Measurements from ENCODE around the gene ITGAD.
A peak's percentile ranks its signal among the peaks of the same experiment; 100 is the strongest.

ITGAD gene

DNA sequence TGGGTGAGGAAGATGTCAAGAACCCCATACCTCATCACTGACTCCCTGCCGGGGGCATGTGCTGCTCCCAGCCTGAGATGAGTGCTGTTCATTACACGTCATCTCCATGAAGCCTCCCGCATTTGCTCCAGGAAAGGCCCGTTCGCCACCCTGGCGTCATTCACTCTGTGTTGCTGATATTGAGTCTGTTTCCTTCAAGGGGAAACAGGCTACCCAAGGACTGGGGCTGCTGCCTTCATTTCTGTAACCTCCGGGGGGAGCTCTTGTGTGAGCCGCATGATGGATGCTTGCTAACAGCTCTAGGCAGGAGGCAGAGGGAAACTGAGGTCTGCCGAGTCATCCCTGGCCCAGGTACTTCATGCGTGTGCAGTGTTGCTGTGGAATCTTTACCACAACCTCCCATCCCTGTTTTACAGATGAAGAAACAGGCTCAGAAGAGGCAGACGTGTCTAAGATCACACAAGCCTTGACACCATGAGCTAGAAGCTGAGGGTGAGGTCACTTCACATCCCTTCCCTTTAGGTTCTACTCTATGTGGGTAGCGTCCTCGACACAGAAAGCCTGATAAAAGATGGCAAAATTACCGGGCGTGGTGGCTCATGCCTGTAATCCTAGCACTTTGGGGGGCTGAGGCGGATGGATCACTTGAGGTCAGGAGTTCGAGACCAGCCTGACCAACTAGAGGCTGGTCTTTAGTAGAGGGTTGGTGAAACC lies 62.6 kb downstream of the ITGAD start:
- no peak overlapping the region for H3K4ac ChIP-seq (ENCODE audit: low read length)
- H3K4me2 ChIP-seq (ENCODE audit: insufficient read depth, low read length, poor library complexity, severe bottlenecking), result no peak overlapping the region
- no peak for DNase-seq (ENCODE audit: low spot score)
- H3K36me3 ChIP-seq (replicated peaks in 1 of 2; ENCODE audit: control insufficient read depth in 2 of 2, insufficient read depth in 2 of 2, low read length in 2 of 2), result peaks cover 6 to 28% of the 10 kb centered on the region in 2 donors
- peak overlapping the region; percentile 19 for H3K23ac ChIP-seq (ENCODE audit: low read depth, low read length, poor library complexity)
- no peak overlapping the region for H2BK12ac ChIP-seq (ENCODE audit: low read length)
- H2BK15ac ChIP-seq (ENCODE audit: low read length), result no peak overlapping the region
- no peak overlapping the region for H3K4me3 ChIP-seq (ENCODE audit: low read length in 2 of 2)
- H3K27me3 ChIP-seq (ENCODE audit: control insufficient read depth in 3 of 3, insufficient read depth in 3 of 3, low read depth in 1 of 3, low read length in 3 of 3), result no peaks in the 10 kb centered on the region
- H3K79me1 ChIP-seq (ENCODE audit: low read depth, low read length), result peaks cover 12% of the 10 kb centered on the region
- no peaks in the 10 kb centered on the region for H3K9me3 ChIP-seq (replicated peaks in 1 of 2; ENCODE audit: control insufficient read depth in 2 of 2, insufficient read depth in 1 of 2, low read depth in 1 of 2, low read length in 2 of 2)
- H2AFZ ChIP-seq (ENCODE audit: low read length), result no peak overlapping the region
- H3K14ac ChIP-seq (ENCODE audit: low read length), result no peak overlapping the region
- H4K8ac ChIP-seq (ENCODE audit: low read depth, low read length), result no peak overlapping the region
- peaks cover 19 to 26% of the 10 kb centered on the region in 2 donors for H3K4me1 ChIP-seq (ENCODE audit: control insufficient read depth in 2 of 2, insufficient read depth in 1 of 2, low read depth in 1 of 2, low read length in 2 of 2)
- no peak overlapping the region for H3K27ac ChIP-seq (replicated peaks; ENCODE audit: low read length)
- no peak overlapping the region for H3K18ac ChIP-seq (ENCODE audit: low read length)
- no peak overlapping the region for H4K91ac ChIP-seq (ENCODE audit: low read depth, low read length, poor library complexity)
- H3K9ac ChIP-seq (ENCODE audit: low read depth, low read length, poor library complexity), result no peak overlapping the region
- WGBS, 2 donors (ENCODE audit: extremely low coverage in 2 of 2, insufficient read length in 2 of 2, insufficient replicate concordance in 1 of 2), result no CpG with 5 or more reads among the region's 17 CpGs
- peak overlapping the region; percentile 57 for H2AK5ac ChIP-seq (ENCODE audit: low read depth, low read length)
- H2BK120ac ChIP-seq (ENCODE audit: low read depth, low read length), result no peak overlapping the region
- H2BK5ac ChIP-seq (ENCODE audit: low read length), result no peak overlapping the region

DNA sequence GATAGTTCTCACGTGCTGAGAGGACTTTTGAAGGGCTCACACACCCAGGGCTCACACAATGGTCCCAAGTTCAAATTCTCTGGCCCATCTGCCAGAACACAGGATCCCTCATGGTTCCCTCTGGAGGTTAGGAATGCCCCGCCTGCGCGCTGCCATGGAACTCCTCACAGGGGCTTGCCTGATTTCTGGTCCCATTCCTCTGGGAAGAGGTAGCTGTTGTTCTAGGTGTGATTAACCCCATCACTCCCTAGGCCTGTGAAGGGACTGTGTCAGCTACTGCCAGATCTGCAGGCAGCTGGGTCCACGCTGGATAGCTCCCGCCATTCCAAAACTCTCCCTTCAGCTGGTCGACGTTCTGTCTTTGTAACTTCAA lies 63.8 kb downstream of the ITGAD start:
- H3K4me1 ChIP-seq (ENCODE audit: control insufficient read depth in 2 of 2, insufficient read depth in 1 of 2, low read depth in 1 of 2, low read length in 2 of 2), result peaks cover 17 to 21% of the 10 kb centered on the region in 2 donors
- no CpG with 5 or more reads among the region's 8 CpGs for whole genome bisulfite sequencing, 2 donors (ENCODE audit: extremely low coverage in 2 of 2, insufficient read length in 2 of 2, insufficient replicate concordance in 1 of 2)
- H2AFZ ChIP-seq (ENCODE audit: low read length), result no peak overlapping the region

DNA sequence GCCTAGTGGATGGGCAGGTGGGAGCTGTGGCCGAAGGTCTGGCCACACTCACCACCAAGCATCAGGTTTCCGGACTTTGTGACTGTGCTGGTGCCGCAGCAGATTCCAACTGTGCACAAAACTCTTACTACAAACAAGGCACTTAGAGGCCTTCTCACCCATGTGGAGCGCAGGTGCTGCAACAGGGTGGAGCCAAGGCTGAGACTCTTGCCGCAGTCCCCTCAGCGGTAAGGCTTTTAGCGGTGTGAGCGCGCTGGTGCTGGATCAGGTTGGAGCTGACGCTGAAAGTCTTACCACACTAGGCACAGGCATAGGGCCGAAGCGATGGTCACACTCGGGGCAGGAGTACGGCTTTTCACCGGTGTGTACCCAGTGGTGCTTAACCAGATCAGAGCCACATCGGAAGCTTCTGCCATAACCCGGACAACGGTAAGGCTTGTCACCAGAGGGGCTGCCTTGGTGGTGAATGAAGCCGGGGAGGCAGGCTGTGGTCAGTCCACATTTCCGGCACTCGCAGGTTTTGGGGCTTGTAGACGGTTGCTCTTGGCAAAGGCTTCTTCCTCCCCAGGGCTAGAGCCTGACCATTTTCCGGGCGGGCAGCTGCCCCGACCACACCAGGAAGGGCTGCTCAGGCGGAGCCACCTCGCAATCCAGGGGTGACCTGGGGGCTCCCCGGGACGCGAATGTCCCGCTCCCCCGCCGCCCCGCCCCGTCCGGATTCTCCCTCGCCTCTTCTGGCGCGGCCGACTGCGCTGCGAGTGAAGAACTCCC lies 65.1 kb downstream of the ITGAD start:
- Histone ChIP-seq H3K23ac (ENCODE audit: low read depth, low read length, poor library complexity) (peak overlapping the region; percentile 99), H3K9me3 (replicated peaks in 1 of 2; ENCODE audit: control insufficient read depth in 2 of 2, insufficient read depth in 1 of 2, low read depth in 1 of 2, low read length in 2 of 2) (no peaks in the 10 kb centered on the region), H2BK12ac (ENCODE audit: low read length) (peak overlapping the region; percentile 30), H4K91ac (ENCODE audit: low read depth, low read length, poor library complexity) (no peak overlapping the region), H4K8ac (ENCODE audit: low read depth, low read length) (peak overlapping the region; percentile 7), H3K4me3 (ENCODE audit: low read length in 2 of 2) (peak overlapping the region; percentile 79 to 90), H2BK120ac (ENCODE audit: low read depth, low read length) (no peak overlapping the region), H2BK15ac (ENCODE audit: low read length) (peak overlapping the region; percentile 25), H3K27me3 (ENCODE audit: control insufficient read depth in 3 of 3, insufficient read depth in 3 of 3, low read depth in 1 of 3, low read length in 3 of 3) (no peaks in the 10 kb centered on the region), H3K4me1 (ENCODE audit: control insufficient read depth in 2 of 2, insufficient read depth in 1 of 2, low read depth in 1 of 2, low read length in 2 of 2) (peaks cover 15 to 19% of the 10 kb centered on the region in 2 donors), H2AK5ac (ENCODE audit: low read depth, low read length) (peak overlapping the region; percentile 40), H3K79me1 (ENCODE audit: low read depth, low read length) (peaks cover 14% of the 10 kb centered on the region), H2BK5ac (ENCODE audit: low read length) (peak overlapping the region; percentile 100), H2AFZ (ENCODE audit: low read length) (peak overlapping the region; percentile 93), H3K27ac (replicated peaks; ENCODE audit: low read length) (peak overlapping the region; percentile 93), H3K14ac (ENCODE audit: low read length) (peak overlapping the region; percentile 49), H3K36me3 (replicated peaks in 1 of 2; ENCODE audit: control insufficient read depth in 2 of 2, insufficient read depth in 2 of 2, low read length in 2 of 2) (peaks cover 11 to 42% of the 10 kb centered on the region in 2 donors), H3K4ac (ENCODE audit: low read length) (no peak overlapping the region), H3K18ac (ENCODE audit: low read length) (peak overlapping the region; percentile 93), H3K9ac (ENCODE audit: low read depth, low read length, poor library complexity) (peak overlapping the region; percentile 94), H3K4me2 (ENCODE audit: insufficient read depth, low read length, poor library complexity, severe bottlenecking) (peak overlapping the region; percentile 85)
- no CpG with 5 or more reads among the region's 42 CpGs for WGBS, 2 donors (ENCODE audit: extremely low coverage in 2 of 2, insufficient read length in 2 of 2, insufficient replicate concordance in 1 of 2)
- no peak for DNase-seq (ENCODE audit: low spot score)

More for the DNA sequence above, 63.8 kb downstream of the ITGAD start:
- H3K9me3 ChIP-seq (replicated peaks in 1 of 2; ENCODE audit: control insufficient read depth in 2 of 2, insufficient read depth in 1 of 2, low read depth in 1 of 2, low read length in 2 of 2), result no peaks in the 10 kb centered on the region
- no peak overlapping the region for H2BK120ac ChIP-seq (ENCODE audit: low read depth, low read length)
- no peak overlapping the region for H2BK15ac ChIP-seq (ENCODE audit: low read length)
- no peak overlapping the region for H3K4me3 ChIP-seq (ENCODE audit: low read length in 2 of 2)
- no peak overlapping the region for H3K4ac ChIP-seq (ENCODE audit: low read length)
- no peak overlapping the region for H2BK5ac ChIP-seq (ENCODE audit: low read length)
- no peak overlapping the region for H3K23ac ChIP-seq (ENCODE audit: low read depth, low read length, poor library complexity)
- H3K4me2 ChIP-seq (ENCODE audit: insufficient read depth, low read length, poor library complexity, severe bottlenecking), result no peak overlapping the region
- H3K79me1 ChIP-seq (ENCODE audit: low read depth, low read length), result peaks cover 12% of the 10 kb centered on the region
- H4K91ac ChIP-seq (ENCODE audit: low read depth, low read length, poor library complexity), result no peak overlapping the region
- peaks cover 8 to 31% of the 10 kb centered on the region in 2 donors for H3K36me3 ChIP-seq (replicated peaks in 1 of 2; ENCODE audit: control insufficient read depth in 2 of 2, insufficient read depth in 2 of 2, low read length in 2 of 2)
- H3K14ac ChIP-seq (ENCODE audit: low read length), result no peak overlapping the region
- no peak overlapping the region for H4K8ac ChIP-seq (ENCODE audit: low read depth, low read length)
- no peak overlapping the region for H3K18ac ChIP-seq (ENCODE audit: low read length)
- DNase-seq (ENCODE audit: low spot score), result no peak
- H3K9ac ChIP-seq (ENCODE audit: low read depth, low read length, poor library complexity), result no peak overlapping the region
- H2AK5ac ChIP-seq (ENCODE audit: low read depth, low read length), result no peak overlapping the region
- H2BK12ac ChIP-seq (ENCODE audit: low read length), result no peak overlapping the region
- no peaks in the 10 kb centered on the region for H3K27me3 ChIP-seq (ENCODE audit: control insufficient read depth in 3 of 3, insufficient read depth in 3 of 3, low read depth in 1 of 3, low read length in 3 of 3)
- H3K27ac ChIP-seq (replicated peaks; ENCODE audit: low read length), result no peak overlapping the region

Measured in neuronal stem cell (in vitro differentiated cells).